ENCODE results near the gene RAI1. TPM values are rescaled to one million over a fixed set of nuclear protein-coding genes. Genes with fewer than 3 reads are reported as not detected.

RAI1 gene
- total and polyA plus RNA-seq, 2 of the 8 experiments (the other 6 are each of a cell fraction or from before 2014, with no cell fraction given), result 0.39 to 1.2 TPM

DNA sequence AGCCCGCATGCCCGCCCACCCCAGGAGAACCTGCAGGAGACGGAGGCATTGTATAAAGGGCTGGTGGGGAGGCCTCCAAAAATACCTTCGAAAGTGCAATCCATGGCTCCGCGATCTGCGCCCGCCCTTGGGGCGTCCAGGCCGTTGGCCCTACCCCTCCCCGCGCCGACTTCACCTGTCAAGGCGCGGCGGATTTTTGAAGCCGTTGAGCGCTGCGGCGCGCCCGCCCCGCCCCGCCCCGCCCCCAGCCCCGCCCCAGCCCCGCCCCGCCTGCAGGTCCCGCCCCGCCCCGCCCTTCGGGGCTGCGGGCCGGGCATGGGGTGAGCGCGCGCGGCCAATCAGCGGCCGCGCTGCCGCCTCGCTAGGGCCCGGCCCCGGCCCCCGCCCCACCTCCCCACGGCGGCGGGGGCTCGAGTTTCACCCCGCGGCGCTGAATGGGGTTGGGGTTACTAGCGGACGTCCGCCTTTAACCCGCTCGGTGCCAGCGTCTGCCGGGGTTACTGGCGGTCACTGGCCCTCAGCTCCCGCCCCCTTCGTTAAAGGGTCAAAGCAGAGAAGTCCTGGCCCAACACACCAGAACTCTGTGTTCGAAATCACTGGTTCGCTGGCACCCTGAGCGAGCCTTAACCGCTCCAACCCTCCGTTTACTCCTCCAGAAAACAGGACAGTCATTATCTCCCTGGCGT is 142.3 kb downstream of the RAI1 start (continued):
- TF ChIP-seq POU5F1 (IDR thresholded peaks at IDR 0.05; ENCODE audit: low read depth, low read length), result no peak
- TF ChIP-seq, protein P1, sequence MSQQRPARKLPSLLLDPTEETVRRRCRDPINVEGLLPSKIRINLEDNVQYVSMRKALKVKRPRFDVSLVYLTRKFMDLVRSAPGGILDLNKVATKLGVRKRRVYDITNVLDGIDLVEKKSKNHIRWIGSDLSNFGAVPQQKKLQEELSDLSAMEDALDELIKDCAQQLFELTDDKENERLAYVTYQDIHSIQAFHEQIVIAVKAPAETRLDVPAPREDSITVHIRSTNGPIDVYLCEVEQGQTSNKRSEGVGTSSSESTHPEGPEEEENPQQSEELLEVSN (IDR thresholded peaks at IDR 0.05), result 0 out of 2 replicates have a peak, but pooled peaks have one; percentile 29
- no peak for TF ChIP-seq BCL11A (IDR thresholded peaks at IDR 0.05; ENCODE audit: low read depth in 2 of 2, low read length in 2 of 2)
- peak; percentile 100 for TF ChIP-seq RXRA (IDR thresholded peaks at IDR 0.05; ENCODE audit: insufficient read depth, low read depth, low read length)
- TF ChIP-seq EZH2 (IDR thresholded peaks at IDR 0.05; ENCODE audit: low read depth, low read length, severe bottlenecking), result no peak
- TF ChIP-seq JUN (IDR thresholded peaks at IDR 0.05; ENCODE audit: low read depth, low read length), result no peak
- TF ChIP-seq, protein P2, sequence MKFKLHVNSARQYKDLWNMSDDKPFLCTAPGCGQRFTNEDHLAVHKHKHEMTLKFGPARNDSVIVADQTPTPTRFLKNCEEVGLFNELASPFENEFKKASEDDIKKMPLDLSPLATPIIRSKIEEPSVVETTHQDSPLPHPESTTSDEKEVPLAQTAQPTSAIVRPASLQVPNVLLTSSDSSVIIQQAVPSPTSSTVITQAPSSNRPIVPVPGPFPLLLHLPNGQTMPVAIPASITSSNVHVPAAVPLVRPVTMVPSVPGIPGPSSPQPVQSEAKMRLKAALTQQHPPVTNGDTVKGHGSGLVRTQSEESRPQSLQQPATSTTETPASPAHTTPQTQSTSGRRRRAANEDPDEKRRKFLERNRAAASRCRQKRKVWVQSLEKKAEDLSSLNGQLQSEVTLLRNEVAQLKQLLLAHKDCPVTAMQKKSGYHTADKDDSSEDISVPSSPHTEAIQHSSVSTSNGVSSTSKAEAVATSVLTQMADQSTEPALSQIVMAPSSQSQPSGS (IDR thresholded peaks at IDR 0.05; ENCODE audit: low read length), result peak; percentile 17; the same call in 1 of the 2 replicates
- no peak for TF ChIP-seq EGR1 (IDR thresholded peaks at IDR 0.05; ENCODE audit: borderline replicate concordance, low read depth, low read length)
- no peak for TF ChIP-seq TAF1 (IDR thresholded peaks at IDR 0.05; ENCODE audit: low read depth, low read length)
- no peak for TF ChIP-seq POLR2A (IDR thresholded peaks at IDR 0.05; ENCODE audit: control extremely low read depth in 1 of 2, low read depth in 2 of 2, low read length in 2 of 2)
- no peak; a peak in 1 of 4 replicates for TF ChIP-seq HDAC2 (IDR thresholded peaks at IDR 0.05; ENCODE audit: borderline replicate concordance in 1 of 2, low read depth in 2 of 2, low read length in 2 of 2)
- TF ChIP-seq GABPA (IDR thresholded peaks at IDR 0.05; ENCODE audit: borderline replicate concordance, insufficient read depth, low read length), result no peak
- no peak for TF ChIP-seq SIRT6 (IDR thresholded peaks at IDR 0.05; ENCODE audit: low read length)
- TF ChIP-seq TBP (IDR thresholded peaks at IDR 0.05; ENCODE audit: low read depth, low read length), result 0 out of 2 replicates have a peak, but pooled peaks have one; percentile 16
- no peak for TF ChIP-seq POLR2AphosphoS5 (IDR thresholded peaks at IDR 0.05; ENCODE audit: low read depth, low read length)
- TF ChIP-seq, protein P3, sequence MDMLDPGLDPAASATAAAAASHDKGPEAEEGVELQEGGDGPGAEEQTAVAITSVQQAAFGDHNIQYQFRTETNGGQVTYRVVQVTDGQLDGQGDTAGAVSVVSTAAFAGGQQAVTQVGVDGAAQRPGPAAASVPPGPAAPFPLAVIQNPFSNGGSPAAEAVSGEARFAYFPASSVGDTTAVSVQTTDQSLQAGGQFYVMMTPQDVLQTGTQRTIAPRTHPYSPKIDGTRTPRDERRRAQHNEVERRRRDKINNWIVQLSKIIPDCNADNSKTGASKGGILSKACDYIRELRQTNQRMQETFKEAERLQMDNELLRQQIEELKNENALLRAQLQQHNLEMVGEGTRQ (IDR thresholded peaks at IDR 0.05; ENCODE audit: low read length), result no peak
- TF ChIP-seq MAFK (IDR thresholded peaks at IDR 0.05; ENCODE audit: low read depth, low read length), result no peak
- no peak for TF ChIP-seq SP4 (IDR thresholded peaks at IDR 0.05; ENCODE audit: low read length)
- TF ChIP-seq CBX5 (IDR thresholded peaks at IDR 0.05; ENCODE audit: low read depth, low read length), result no peak
- 0 out of 2 replicates have a peak, but pooled peaks have one; percentile 44 for TF ChIP-seq RBBP5 (IDR thresholded peaks at IDR 0.05; ENCODE audit: borderline replicate concordance, low read depth, low read length)
- TF ChIP-seq SP2 (IDR thresholded peaks at IDR 0.05; ENCODE audit: low read length), result no peak

All from H1 (cell line).